Cortex of kidney (tissue), 1 donor: ENCODE measurements around the gene LMAN2L.
A peak's percentile ranks its signal among the peaks of the same experiment; 100 is the strongest.

Source experiments
- DNase-seq: peaks from one replicate; lab custom pipeline; 2025; lab: John Stamatoyannopoulos, UW

Gene LMAN2L

GRCh38 chr2:96760036-96760985 lies 20.4 kb upstream of the LMAN2L start, which contains the start of gene CNNM4:
Gene CNNM4, plus strand, starts transcription at chr2:96760902. Its CDS starts 98 bp downstream, at chr2:96761000.
- DNase-seq: peak; percentile 68

GRCh38 chr2:96759548-96759947 lies 19.7 kb upstream of the LMAN2L start:
- no peak for DNase-seq

- DNase-seq: no peak
These were observed 19.1 kb upstream of the LMAN2L start for GRCh38 chr2:96758987-96759386.

GRCh38 chr2:96757477-96757860 lies 17.6 kb upstream of the LMAN2L start:
- no peak for DNase-seq

GRCh38 chr2:96756788-96757476 lies 17.1 kb upstream of the LMAN2L start:
- DNase-seq: no peak

- no peak for DNase-seq
These were observed 14.5 kb upstream of the LMAN2L start for GRCh38 chr2:96754317-96754716.

GRCh38 chr2:96753661-96754282 lies 13.9 kb upstream of the LMAN2L start:
- no peak for DNase-seq

- no peak for DNase-seq
These were observed 11.9 kb upstream of the LMAN2L start for GRCh38 chr2:96751800-96752199.

- DNase-seq: no peak
These were observed 7.3 kb upstream of the LMAN2L start for GRCh38 chr2:96747061-96747617.

- DNase-seq: no peak
These were observed 710 bp downstream of the LMAN2L start for GRCh38 chr2:96739076-96739632.

GRCh38 chr2:96737831-96738230 lies 2.0 kb downstream of the LMAN2L start:
- DNase-seq: no peak

- DNase-seq: no peak
These were observed 2.6 kb downstream of the LMAN2L start for GRCh38 chr2:96737251-96737650.

- no peak for DNase-seq
These were observed 4.8 kb downstream of the LMAN2L start for GRCh38 chr2:96734880-96735583.

- no peak for DNase-seq
These were observed 5.9 kb downstream of the LMAN2L start for GRCh38 chr2:96733931-96734330.

GRCh38 chr2:96730212-96730611 lies 9.7 kb downstream of the LMAN2L start:
- DNase-seq: no peak

- no peak for DNase-seq
These were observed 10.1 kb downstream of the LMAN2L start for GRCh38 chr2:96729748-96730147.

GRCh38 chr2:96727431-96727830 lies 12.4 kb downstream of the LMAN2L start:
- no peak for DNase-seq

GRCh38 chr2:96726131-96726530 lies 13.7 kb downstream of the LMAN2L start:
- no peak for DNase-seq

GRCh38 chr2:96716388-96716787 lies 23.5 kb downstream of the LMAN2L start:
- DNase-seq: no peak

- DNase-seq: no peak
These were observed 24.2 kb downstream of the LMAN2L start for GRCh38 chr2:96715658-96716057.

GRCh38 chr2:96710985-96711384 lies 28.9 kb downstream of the LMAN2L start:
- no peak for DNase-seq
